HG02571 (cell line): ENCODE data around the gene TRIM16.
"Not testable (repeated sequence)": the region's sequence is repeated elsewhere in the genome, so short reads cannot be mapped to it uniquely, and the experiment has no call there.

Experiments used
- ATAC-seq: cut with Tn5 transposase; IDR thresholded peaks from one replicate; pipeline ENCODE4 v1.9.1; 2021; ENCODE audit warnings: mild to moderate bottlenecking, moderate library complexity; ENCODE audit not compliant: unreplicated experiment

The TRIM16 gene

DNA sequence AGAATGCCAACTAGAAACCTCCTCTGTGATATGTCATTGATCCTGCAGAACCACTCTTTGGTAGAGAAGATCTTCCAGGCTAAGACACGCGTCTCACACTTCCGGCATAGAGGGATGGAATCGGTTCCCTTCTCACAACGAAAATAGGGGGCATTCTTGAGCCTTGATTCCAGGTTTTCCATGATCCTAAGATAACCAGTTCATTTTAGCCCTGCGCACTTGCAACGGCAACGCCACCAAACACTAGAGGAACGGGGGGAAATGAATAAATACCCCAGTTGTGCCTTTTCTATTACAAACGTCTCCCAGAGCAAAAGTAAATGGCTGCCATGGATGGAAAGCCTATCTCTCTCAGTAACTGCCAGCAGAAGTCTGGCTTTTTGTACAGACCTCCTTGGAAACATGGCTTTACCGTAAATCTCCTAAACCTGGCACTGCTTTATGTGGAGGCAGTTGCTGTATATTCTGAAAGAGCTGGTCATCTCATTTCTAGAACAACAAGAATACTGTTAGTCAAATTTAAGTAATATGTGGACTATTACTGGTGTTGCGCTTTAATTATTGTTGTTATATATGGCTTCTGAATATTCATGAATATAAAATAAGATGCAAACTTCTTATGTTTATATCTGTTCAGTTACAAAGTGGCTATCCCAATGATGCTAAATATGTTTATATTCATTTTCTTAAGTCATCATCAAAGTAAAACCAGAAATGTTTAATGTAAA is 64.6 kb downstream of the TRIM16 start, which contains the start of gene FBXW10B:
Gene FBXW10B (minus strand): TSS at position 374 of the 728 bp plus-strand sequence. CDS start 192 bp downstream, at position 182.
- not testable (repeated sequence) for ATAC-seq

- ATAC-seq, result not testable (repeated sequence)
Measured at GRCh38 chr17:15616828-15617227, 67.3 kb downstream of the TRIM16 start.

GRCh38 chr17:15615850-15616249 is 68.3 kb downstream of the TRIM16 start:
- ATAC-seq, result not testable (repeated sequence)

- ATAC-seq, result not testable (repeated sequence)
Measured at GRCh38 chr17:15613111-15613510, 71.0 kb downstream of the TRIM16 start.

DNA sequence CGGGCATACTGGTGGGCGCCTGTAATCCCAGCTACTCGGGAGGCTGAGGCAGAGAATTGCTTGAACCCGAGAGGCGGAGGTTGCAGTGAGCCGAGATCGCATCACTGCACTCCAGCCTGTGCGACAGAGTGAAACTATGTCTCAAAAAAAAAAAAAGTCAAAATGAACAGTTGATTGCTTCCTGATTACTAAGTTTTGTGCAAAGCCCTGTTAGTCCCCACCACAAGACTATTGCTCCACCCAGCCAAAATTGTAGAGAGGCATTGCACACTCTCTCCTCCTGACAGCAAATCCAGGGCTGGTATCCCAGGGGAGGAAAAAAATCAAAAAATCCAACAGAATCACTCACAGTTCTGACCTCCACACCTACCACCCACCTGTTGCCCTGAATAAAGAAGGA is 91.2 kb downstream of the TRIM16 start:
- ATAC-seq, result not testable (repeated sequence)

DNA sequence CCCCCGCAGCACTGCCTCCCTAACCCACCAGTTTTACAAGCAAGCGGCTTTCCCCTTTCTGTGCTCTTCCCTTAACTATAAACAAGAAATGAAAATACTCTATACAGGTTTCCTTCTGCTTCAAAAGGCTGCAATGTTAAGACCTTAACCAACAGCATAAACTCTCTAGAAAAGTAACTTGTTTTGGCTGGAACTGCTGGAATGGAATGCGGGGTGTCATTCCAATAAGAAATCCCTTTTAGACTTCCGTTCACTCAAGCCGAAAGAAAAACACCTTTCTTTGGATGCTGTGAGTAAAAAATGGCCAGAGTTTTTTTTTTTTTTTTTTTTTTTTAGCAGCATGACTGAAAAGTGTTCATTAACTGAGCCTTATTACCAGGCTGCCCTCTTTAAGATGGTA is 92.1 kb downstream of the TRIM16 start:
- not testable (repeated sequence) for ATAC-seq

DNA sequence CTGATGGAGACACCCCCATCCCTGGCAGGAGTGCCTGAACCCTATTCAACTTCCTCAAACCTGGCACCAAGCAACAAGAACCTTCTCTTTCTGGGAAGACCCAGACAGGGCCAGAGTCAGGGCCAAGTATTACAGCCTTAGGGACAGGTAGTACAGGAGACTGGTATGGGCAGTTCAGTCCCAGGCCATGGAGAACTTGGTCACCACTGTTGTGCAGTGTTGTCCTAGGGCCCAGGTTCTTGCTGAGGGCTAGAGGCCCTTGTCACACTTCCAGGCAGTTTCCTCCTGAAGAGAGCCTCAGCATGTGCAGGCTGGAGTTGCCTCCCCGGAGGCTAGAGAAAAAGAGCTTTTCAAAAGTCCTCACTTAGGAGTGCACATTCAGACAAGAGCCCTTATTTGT is 93.3 kb downstream of the TRIM16 start:
- not testable (repeated sequence) for ATAC-seq

DNA sequence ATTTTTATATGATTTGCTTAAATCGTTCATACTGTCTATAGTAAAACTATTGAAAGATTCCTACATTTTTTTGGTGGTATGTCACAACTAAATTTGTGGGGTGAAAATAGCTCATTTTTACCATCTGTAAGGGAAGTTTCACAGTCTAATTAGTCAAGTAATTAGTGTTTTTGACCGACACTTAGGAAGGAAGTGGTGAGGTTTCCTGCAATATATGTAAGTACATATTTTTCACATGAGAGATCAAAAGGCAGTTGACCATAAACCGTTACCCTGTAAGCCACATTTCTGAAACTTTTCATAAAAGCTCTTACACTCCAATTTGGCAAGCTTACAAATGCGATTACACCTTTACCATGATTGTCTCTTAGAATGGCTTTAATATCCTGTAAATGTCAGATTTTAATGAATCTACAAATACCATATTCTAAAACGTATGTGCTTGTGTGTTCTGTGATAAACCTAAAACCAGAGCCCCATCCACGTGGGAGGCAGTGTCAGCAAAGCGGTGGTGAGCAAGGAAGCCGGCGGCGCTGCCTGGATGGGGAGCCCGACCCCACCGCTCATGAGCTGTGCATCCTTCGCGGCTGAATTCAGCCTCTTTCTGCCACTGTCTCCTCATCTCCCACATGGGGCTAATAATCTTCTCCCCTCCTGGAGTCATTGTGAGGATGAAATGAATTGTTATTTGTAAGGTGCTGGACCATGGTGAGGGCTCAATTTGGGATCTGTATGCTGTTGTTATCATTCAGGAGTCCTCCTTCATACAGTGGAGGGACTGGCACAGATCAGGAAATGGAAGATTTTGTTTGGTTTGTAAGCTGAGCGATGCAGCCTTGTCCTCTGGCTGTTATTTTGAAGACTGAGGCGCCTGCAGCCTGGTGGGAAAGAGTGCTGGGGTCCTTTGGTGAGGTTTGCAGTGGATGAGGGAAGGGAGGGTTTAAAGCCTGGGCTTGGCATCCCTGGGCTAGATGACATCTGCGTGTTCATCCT is 94.3 kb downstream of the TRIM16 start:
- ATAC-seq, result not testable (repeated sequence)

DNA sequence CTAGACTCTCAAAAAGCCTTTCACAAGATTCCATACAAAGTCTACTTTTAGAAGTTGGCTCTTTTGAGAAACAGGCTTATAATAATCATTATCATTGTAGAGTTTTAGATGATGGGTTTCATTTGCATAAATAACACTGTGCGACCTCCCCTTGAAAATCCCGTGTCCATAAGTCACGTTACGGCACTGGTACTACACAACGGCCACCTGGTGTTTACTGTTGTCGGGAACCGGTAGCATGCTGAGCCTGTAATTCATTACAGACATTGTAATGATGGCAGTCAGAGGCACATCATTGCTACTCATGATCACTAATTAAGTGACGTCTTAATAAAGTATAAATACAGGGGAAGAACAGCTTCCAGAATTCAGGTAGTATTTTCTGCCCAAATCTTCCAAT is 96.1 kb downstream of the TRIM16 start:
- not testable (repeated sequence) for ATAC-seq

- ATAC-seq, result not testable (repeated sequence)
Measured at GRCh38 chr17:15583313-15583712, 100.8 kb downstream of the TRIM16 start.

- ATAC-seq, result not testable (repeated sequence)
Measured at GRCh38 chr17:15581462-15581861, 102.6 kb downstream of the TRIM16 start.
